Spleen (tissue), 11 donors: ENCODE data around the gene PRCD. TPM values are rescaled to one million over a fixed set of nuclear protein-coding genes. Genes with fewer than 3 reads are reported as not detected.

Experiments used
- DNase-seq: peaks from one replicate; pipeline ENCODE4 v3.0.0-alpha.2; 2020
- H3K27ac ChIP-seq, 8 donors: fragments of 200-600 bp; sonication (generic) in 7 of 8; 1 replicate in 4 of 8; 2 replicates in 4 of 8; pipeline versions ENCODE4 v1.5.0 to v1.8.0; 2016 to 2021; ENCODE audit warnings: inconsistent platforms in 4 of 8, mild to moderate bottlenecking in 4 of 8, moderate library complexity in 1 of 8
- H3K27me3 ChIP-seq, 7 donors: fragments of 200-600 bp; sonication (generic) in 6 of 7; replicated peaks in 1 of 7; 1 replicate in 4 of 7; 2 replicates in 3 of 7; pipeline versions ENCODE4 v1.5.0 to v1.8.0; 2016 to 2021; ENCODE audit warnings: inconsistent platforms in 3 of 7, mild to moderate bottlenecking in 1 of 7
- H3K36me3 ChIP-seq, 6 donors: fragments of 200-600 bp; sonication (generic) in 5 of 6; 1 replicate in 4 of 6; 2 replicates in 2 of 6; pipeline versions ENCODE4 v1.5.0 to v1.8.0; 2016 to 2021; ENCODE audit warnings: inconsistent platforms in 2 of 6
- H3K4me1 ChIP-seq, 6 donors: fragments of 200-600 bp; sonication (generic) in 5 of 6; 1 replicate in 3 of 6; 2 replicates in 3 of 6; pipeline versions ENCODE4 v1.5.0 to v1.8.0; 2016 to 2021; ENCODE audit warnings: inconsistent platforms in 3 of 6
- H3K4me3 ChIP-seq, 8 donors: fragments of 200-600 bp; sonication (generic) in 7 of 8; 1 replicate in 4 of 8; 2 replicates in 4 of 8; pipeline versions ENCODE4 v1.5.0 to v1.8.0; 2016 to 2021; ENCODE audit warnings: inconsistent platforms in 4 of 8, mild to moderate bottlenecking in 4 of 8, moderate library complexity in 2 of 8
- H3K9me3 ChIP-seq, 8 donors: fragments of 200-600 bp; sonication (generic) in 7 of 8; 1 replicate in 4 of 8; 2 replicates in 4 of 8; pipeline versions ENCODE4 v1.5.0 to v1.8.0; 2016 to 2021; ENCODE audit warnings: inconsistent platforms in 4 of 8
- POLR2A ChIP-seq, 3 donors: fragments of 450-650 bp; IDR thresholded peaks; one replicate each; pipeline ENCODE4 v1.5.1; 2017; ENCODE audit warnings: antibody characterized with exemption in 3 of 3, mild to moderate bottlenecking in 1 of 3
- POLR2AphosphoS5 ChIP-seq, 3 donors: sonication (generic); formaldehyde crosslinking; IDR thresholded peaks; one replicate each; pipeline ENCODE4 v1.5.1; 2017; ENCODE audit warnings: antibody characterized with exemption in 3 of 3
- WGBS, 5 donors: extraction: QIAGEN DNeasy Blood & Tissue Kit in 3 of 5; methylation state at CpG; one replicate each; pipeline versions ENCODE4 v1.1.5 to v1.1.7; 2013 to 2018; 5-methylcytosine and 5-hydroxymethylcytosine counted together
- intact Hi-C: fragments of 100-400 bp; cut with DNase I; formaldehyde crosslinking; loops from one replicate; pipeline ENCODE4 v1.15.0; 2023; ENCODE audit warnings: low total_unique reads
- polyA plus RNA-seq, 3 donors: library from polyadenylated mRNA; stranded (reverse); fragments of 200-250 nt; gene quantifications; one replicate each; pipeline ENCODE4 v1.2.1, GENCODE V29; 2013
- total RNA-seq, 7 donors: library from RNA; depleted of rRNA in 3 of 7; stranded (reverse); fragments of >200 nt in 3 of 7; fragmentation: NEBNext Ultra II Directional in 4 of 7; extraction: Animal tissue kit (Norgen Biotek cat#: 25700) in 4 of 7; gene quantifications; one replicate each; pipeline versions ENCODE4 v1.1.0 to v1.2.1, GENCODE V29; 2016 to 2021
- TF ChIP-seq, protein P1 (sequence below), 11 experiments: fragments of 200-600 bp in 7 of 11; fragments of 450-650 bp in 4 of 11; sonication (generic) in 4 of 11; IDR thresholded peaks in 8 of 11; conservative IDR thresholded peaks in 3 of 11; 1 replicate in 7 of 11; 2 replicates in 4 of 11; pipeline versions ENCODE4 v1.4.0 to v1.8.0; 2016 to 2021; ENCODE audit warnings: antibody characterized with exemption in 11 of 11, inconsistent platforms in 4 of 11, mild to moderate bottlenecking in 1 of 11
- donor health status: healthy with polysubstance abuse.
- donor health status: DM: no; HTN: no; CAD: no; lungs with moderate emphysema.
- donor health status: DM: no; HTN: no; CAD: no.
- donor health status: Bipolar disorder and iron deficiency.
- donor health status: healthy.
- donor health status: DM: no; HTN: no; CAD: no.
- donor health status: DM: yes; HTN: yes; CAD: no.

PRCD gene
- total and polyA plus RNA-seq, 10 donors = 3.5 to 54.1 (median 11.8) TPM

DNA sequence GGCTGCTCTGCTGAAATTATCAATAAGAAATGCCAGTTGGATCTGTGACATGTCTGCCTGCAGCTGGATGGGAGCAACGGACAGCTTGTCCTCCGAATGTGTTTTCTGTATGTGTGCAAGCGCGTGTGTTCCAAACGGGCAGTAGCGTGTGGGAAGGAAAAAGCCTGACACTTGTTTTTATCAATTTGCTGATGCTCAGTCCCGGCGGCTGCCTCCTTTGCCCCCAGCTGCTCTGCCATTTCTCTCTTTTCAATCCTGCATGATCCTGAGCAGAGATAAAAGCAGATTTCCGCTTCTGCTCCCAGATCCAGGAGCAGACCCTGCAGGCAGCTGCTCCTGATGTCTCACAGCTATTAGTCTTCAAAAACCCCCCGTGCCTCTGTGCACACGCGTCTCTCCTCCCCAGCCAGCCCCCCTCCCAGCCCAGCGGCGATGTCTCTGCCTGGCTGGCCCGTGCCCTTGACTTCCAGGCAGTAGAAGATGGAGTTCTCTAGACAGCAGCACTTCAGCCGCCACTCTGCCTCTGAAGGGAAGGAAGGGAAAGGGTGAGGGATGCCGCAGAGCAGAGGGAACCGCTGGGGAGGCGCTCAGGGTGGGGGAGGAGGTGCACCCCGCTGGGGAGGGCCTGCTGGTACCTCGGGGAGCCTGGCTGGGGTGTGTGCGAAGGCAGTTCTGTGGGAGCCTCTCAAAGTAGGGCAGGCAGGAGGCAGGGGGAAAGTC, 4.1 kb downstream of the PRCD start:
- no peak for DNase-seq
- H3K4me1 ChIP-seq = peaks cover 24 to 84% (median 58%) of the 10 kb centered on the region in 6 donors
- H3K36me3 ChIP-seq = no peaks in the 10 kb centered on the region
- peaks cover 0 to 44% (median under 1%) of the 10 kb centered on the region in 7 donors for H3K27me3 ChIP-seq
- H3K4me3 ChIP-seq = no peak overlapping the region
- WGBS, 5 donors = 35 to 45% (median 38%) methylated on average over 21 to 22 of the region's 22 CpGs
- no peak for TF ChIP-seq POLR2A (IDR thresholded peaks at IDR 0.05)
- TF ChIP-seq, protein P1, sequence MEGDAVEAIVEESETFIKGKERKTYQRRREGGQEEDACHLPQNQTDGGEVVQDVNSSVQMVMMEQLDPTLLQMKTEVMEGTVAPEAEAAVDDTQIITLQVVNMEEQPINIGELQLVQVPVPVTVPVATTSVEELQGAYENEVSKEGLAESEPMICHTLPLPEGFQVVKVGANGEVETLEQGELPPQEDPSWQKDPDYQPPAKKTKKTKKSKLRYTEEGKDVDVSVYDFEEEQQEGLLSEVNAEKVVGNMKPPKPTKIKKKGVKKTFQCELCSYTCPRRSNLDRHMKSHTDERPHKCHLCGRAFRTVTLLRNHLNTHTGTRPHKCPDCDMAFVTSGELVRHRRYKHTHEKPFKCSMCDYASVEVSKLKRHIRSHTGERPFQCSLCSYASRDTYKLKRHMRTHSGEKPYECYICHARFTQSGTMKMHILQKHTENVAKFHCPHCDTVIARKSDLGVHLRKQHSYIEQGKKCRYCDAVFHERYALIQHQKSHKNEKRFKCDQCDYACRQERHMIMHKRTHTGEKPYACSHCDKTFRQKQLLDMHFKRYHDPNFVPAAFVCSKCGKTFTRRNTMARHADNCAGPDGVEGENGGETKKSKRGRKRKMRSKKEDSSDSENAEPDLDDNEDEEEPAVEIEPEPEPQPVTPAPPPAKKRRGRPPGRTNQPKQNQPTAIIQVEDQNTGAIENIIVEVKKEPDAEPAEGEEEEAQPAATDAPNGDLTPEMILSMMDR (IDR thresholded peaks at IDR 0.05 in 8 of 11, conservative IDR thresholded peaks at IDR 0.05 in 3 of 11) = no peak
- TF ChIP-seq POLR2AphosphoS5 (IDR thresholded peaks at IDR 0.05) = no peak
- peak overlapping the region in 6 of 8 donors; percentile 35 to 60 (median 56) for H3K27ac ChIP-seq
- intact Hi-C loops = no loop called here
- H3K9me3 ChIP-seq = no peaks in the 10 kb centered on the region

DNA sequence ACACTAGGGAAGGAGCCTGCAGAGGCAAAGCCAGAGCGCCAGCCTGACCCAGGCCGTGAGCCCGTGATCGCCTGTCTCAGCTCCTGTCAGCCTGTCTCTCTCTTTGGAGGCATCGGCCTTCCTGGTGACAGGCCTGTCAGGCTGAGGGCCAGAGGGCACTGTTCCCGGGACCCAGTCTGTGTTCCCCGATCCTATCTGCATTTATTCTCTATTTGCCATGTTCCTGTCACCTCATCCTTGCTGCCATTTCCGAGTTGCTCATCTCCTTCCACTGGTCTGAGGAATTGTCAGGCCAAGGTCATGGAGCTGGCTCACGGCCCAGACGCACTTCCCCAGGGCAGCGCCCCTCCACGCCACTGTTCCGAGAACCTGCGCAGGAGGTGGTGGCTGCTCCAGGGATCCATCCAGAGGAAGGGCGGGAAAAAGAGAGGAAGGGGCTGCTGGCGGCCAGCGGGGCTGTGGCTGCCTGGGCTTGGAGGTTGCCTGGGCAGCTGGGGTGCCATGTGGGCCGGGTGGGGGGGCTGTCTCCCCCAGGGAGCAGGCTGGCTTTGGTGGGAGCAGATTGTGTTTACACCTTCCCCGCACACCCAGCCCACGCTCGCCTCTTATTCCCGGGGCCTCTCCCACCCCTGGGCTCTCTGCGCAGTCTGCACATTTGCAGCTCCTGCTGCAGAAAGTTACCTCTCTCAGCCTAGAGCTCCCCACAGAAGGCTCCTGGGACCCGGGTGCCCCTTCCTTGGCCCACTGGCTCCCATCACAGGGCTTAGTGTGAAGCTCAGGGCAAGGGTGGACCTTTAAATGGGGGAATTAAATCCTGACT, 4.9 kb downstream of the PRCD start:
- intact Hi-C loops = no loop called here
- Histone ChIP-seq H3K9me3 (no peaks in the 10 kb centered on the region), H3K4me3 (no peak overlapping the region), H3K27ac (peak overlapping the region in 6 of 8 donors; percentile 35 to 60 (median 56)), H3K36me3 (no peaks in the 10 kb centered on the region), H3K4me1 (peaks cover 24 to 77% (median 55%) of the 10 kb centered on the region in 6 donors), H3K27me3 (peaks cover 0 to 37% (median 0%) of the 10 kb centered on the region in 7 donors)
- TF ChIP-seq POLR2AphosphoS5 (IDR thresholded peaks at IDR 0.05) = peak in 2 of 3 donors; percentile 52 to 56
- TF ChIP-seq POLR2A (IDR thresholded peaks at IDR 0.05) = no peak
- TF ChIP-seq, protein P1 (IDR thresholded peaks at IDR 0.05 in 8 of 11, conservative IDR thresholded peaks at IDR 0.05 in 3 of 11) = no peak
- peak; percentile 67 for DNase-seq
- 52 to 71% (median 61%) methylated on average over 23 to 24 of the region's 24 CpGs for WGBS, 5 donors

DNA sequence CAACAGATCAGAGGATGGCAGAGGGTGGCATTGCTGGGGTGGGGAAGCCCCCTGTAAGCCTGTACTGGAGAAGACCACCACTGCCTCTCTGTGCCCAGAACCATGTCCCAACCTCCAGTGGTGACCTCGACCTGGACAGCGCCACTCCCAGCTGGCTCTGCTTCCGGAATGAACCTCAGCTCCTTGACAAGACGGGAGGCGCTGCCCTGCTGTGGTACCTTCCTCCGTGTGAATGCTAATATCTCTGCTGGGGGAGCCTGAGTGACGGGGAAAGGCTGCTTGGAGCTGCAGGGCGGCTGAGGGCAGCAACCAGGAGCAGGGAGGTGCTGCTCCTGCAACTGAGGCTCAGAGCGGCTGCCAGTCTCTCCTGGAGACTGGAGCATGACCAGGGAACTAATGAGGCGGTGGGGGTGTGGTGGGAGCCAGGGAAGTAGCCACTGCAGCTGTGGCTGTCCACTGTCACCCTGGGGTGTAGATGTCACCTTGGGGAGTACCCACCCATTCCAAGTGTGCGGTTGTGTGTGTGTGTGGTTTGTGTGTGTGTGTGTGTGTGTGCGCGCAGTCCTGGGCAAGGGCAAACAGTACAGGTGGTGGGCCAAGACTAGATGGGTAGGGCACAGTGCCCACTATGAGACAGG, 6.2 kb downstream of the PRCD start:
- H3K27me3 ChIP-seq = peaks cover 0 to 24% (median 0%) of the 10 kb centered on the region in 7 donors
- H3K4me3 ChIP-seq = no peak overlapping the region
- intact Hi-C loops = no loop called here
- TF ChIP-seq, protein P1 (IDR thresholded peaks at IDR 0.05 in 8 of 11, conservative IDR thresholded peaks at IDR 0.05 in 3 of 11) = no peak
- peak in 1 of 3 donors; percentile 10 for TF ChIP-seq POLR2AphosphoS5 (IDR thresholded peaks at IDR 0.05)
- no peak for TF ChIP-seq POLR2A (IDR thresholded peaks at IDR 0.05)
- 73 to 77% (median 76%) methylated on average over 10 to 13 of the region's 13 CpGs for WGBS, 5 donors
- H3K9me3 ChIP-seq = no peaks in the 10 kb centered on the region
- no peak overlapping the region for H3K27ac ChIP-seq
- H3K4me1 ChIP-seq = peaks cover 25 to 72% (median 48%) of the 10 kb centered on the region in 6 donors
- DNase-seq = peak; percentile 54
- H3K36me3 ChIP-seq = no peaks in the 10 kb centered on the region
